KOPT-K1 (cell line): ENCODE results near the gene HS3ST3A1.

ENCODE experiments used
- H3K27ac ChIP-seq: fragments of 200-600 bp; sonication (generic); 2 replicates; pipeline ENCODE4 v1.5.1; 2016; ENCODE audit warnings: antibody characterized with exemption, mild to moderate bottlenecking, low read depth, low read length; ENCODE audit not compliant: poor library complexity, severe bottlenecking
- H3K36me3 ChIP-seq: fragments of 200-600 bp; sonication (generic); 2 replicates; pipeline ENCODE4 v1.5.1; 2017; ENCODE audit warnings: antibody characterized with exemption, mild to moderate bottlenecking, low read length, moderate library complexity; ENCODE audit not compliant: insufficient read depth
- H3K9me3 ChIP-seq: fragments of 200-600 bp; sonication (generic); 2 replicates; pipeline ENCODE4 v1.5.1; 2017; ENCODE audit warnings: antibody characterized with exemption, low read length, mild to moderate bottlenecking; ENCODE audit not compliant: insufficient read depth, poor library complexity, severe bottlenecking

HS3ST3A1 gene

DNA sequence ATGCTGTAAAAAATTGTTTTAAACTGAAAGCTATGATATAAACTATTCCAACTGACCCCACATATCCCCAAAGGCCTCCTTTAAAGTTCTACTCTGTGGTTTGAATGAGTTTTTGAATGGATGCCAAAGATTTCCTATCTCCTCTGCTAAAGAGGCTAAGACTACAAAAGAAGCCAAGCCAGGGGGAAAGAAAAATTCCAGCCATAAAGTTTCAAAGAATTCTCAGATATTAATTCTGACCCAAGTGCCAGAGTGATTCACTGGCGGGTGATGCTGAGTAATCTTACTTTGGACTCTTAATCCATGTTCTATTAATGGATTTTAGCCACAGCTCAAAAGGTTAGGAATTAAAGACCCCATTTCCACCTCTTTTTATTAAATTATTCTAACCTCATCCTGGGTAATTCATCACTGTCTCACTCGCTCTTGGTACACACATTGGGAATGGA lies 60.7 kb downstream of the HS3ST3A1 start:
- Histone ChIP-seq H3K36me3 (no peaks in the 10 kb centered on the region), H3K27ac (no peak overlapping the region), H3K9me3 (no peaks in the 10 kb centered on the region)

DNA sequence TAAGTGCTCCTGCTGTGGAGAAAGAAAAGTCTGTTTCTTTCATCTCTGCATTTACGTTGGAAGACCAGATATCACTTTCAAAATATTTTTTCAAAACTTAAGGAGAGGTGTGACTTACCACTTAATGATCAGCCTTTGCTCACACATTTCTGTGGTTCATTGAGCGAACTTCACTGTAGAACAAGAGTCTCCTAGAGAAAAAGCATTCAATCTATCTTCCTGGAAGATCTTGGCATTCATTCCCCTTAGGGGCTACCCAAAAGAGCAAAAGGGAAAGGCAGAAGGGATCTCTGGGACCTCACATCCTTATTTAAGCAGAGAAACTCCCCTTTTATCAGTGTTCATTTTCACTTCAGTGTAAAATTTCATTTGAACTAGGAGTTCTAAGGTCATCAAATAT lies 61.2 kb downstream of the HS3ST3A1 start:
- Histone ChIP-seq H3K9me3 (no peaks in the 10 kb centered on the region), H3K36me3 (no peaks in the 10 kb centered on the region), H3K27ac (no peak overlapping the region)

DNA sequence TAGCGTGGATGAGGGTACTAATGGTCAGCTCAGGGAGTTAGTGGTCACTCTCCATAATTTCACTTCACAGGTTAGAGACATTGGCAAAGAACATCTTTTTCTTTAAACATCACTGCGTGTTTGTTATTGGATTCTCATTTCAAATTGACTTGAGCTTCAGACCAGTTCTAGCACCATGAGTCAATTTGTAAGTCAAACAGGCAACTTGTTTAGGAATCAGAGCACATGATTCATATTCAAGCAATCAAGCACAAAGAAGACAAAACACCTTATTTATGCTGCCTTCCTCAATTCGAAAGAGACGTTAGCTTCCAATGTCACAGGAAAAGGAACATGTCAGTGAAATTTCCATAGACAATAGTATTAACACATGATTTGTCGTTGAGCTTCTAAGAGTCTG lies 62.3 kb downstream of the HS3ST3A1 start:
- H3K27ac ChIP-seq, result no peak overlapping the region
- no peaks in the 10 kb centered on the region for H3K36me3 ChIP-seq
- H3K9me3 ChIP-seq, result no peaks in the 10 kb centered on the region

DNA sequence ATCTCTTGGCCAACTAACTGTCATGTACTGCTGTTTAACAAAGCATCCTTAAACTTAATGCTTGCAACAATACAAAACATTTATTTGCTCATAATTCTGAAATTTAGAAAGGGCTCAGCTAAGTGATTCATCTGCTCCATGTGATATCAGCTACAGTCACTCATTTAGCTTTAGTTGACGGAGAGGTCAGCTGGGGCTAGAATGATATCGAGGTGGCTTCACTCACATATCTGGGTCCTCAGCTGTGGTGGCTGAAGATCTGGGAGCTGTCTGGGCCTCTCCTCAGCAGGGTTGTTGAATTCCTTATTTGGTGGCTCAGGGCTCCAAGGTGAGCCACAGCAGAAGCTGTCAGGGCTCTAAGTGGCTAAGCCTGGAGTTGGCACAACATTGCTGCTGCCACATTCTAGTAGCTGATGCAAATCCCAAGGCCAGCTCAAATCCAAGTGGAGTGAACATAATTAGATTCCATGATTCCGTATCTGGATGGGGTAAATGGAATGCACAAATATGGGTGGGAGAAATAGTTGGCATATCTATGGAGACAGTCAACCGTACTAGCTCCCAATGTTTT lies 62.8 kb downstream of the HS3ST3A1 start:
- no peaks in the 10 kb centered on the region for H3K36me3 ChIP-seq
- H3K9me3 ChIP-seq, result no peaks in the 10 kb centered on the region
- no peak overlapping the region for H3K27ac ChIP-seq

DNA sequence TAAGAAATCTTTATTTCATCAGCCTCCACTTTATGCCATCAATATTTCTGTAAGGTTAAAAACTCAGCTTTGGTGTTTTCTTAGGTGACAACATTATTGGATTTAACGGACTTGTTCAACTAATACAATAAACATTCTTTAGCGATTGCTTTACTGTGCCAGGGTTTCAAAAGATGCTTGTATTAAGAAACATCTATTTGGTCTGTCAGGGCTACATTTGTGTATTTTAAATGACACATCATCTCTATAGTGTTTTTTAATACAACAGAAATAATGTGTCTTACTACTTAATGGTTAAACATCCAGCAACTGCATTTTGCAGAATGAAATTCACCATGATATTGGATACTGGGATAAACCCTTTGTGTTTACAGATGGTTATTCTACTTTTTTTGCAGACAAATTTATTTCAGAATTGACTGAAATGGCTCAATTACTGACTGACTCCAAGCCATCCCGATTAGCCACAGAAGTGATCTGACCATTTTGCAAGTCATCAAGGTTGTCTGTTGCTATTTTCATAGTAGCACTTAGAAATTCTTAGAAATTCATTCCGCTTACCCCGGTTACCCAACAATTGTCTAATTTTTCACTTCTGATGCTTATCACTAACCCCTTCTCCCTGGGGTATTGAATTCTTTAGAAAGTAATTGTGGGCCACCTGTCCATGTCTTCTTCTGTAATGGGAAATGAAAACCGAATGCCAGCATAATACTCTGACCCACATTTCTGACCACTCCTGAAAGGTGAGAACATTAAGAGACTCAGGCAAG lies 63.7 kb downstream of the HS3ST3A1 start:
- Histone ChIP-seq H3K27ac (no peak overlapping the region), H3K36me3 (no peaks in the 10 kb centered on the region), H3K9me3 (no peaks in the 10 kb centered on the region)

- no peak overlapping the region for H3K27ac ChIP-seq
- H3K36me3 ChIP-seq, result no peaks in the 10 kb centered on the region
- no peaks in the 10 kb centered on the region for H3K9me3 ChIP-seq
Measured at GRCh38 chr17:13537167-13537731, 64.5 kb downstream of the HS3ST3A1 start.

DNA sequence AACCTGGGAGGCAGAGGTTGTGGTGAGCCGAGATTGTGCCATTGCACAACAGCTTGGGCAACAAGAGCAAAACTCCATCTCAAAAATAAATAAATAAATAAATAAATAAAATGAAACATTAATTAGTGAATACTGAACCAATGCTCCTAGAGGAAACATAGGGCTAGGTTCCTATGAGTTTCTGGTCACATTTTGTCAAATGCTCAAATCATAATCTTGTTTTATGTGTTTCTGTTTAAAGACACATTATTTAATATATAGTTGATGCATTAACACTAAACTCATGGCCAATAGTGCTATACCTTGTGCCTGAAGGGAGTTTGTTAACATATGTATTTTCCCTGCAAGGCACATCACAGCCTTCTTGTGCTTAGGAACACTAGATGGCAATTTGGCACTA lies 66.8 kb downstream of the HS3ST3A1 start:
- no peaks in the 10 kb centered on the region for H3K9me3 ChIP-seq
- no peaks in the 10 kb centered on the region for H3K36me3 ChIP-seq
- no peak overlapping the region for H3K27ac ChIP-seq

DNA sequence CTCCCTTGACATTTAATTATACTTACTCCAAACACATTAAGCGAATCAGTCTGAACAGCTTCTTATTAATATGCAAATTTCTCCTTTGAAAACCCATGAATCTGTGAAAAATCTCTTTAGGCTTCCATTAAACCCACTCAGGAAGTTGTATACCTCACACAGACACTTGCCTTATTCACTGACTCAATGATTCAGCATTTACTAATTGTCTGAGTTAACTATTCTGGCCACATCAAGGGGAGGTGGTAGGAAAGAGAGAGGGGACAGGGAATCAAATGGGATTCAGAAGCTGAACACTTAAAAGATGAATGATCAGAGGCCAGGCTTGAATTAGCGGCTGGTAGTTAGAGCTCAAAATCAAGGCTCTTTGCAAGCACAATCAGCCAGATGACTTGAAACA lies 70.0 kb downstream of the HS3ST3A1 start:
- Histone ChIP-seq H3K36me3 (no peaks in the 10 kb centered on the region), H3K9me3 (no peaks in the 10 kb centered on the region), H3K27ac (no peak overlapping the region)

GRCh38 chr17:13525876-13526275 lies 75.9 kb downstream of the HS3ST3A1 start:
- no peak overlapping the region for H3K27ac ChIP-seq
- H3K36me3 ChIP-seq, result no peaks in the 10 kb centered on the region
- H3K9me3 ChIP-seq, result no peaks in the 10 kb centered on the region

- Histone ChIP-seq H3K9me3 (no peaks in the 10 kb centered on the region), H3K36me3 (no peaks in the 10 kb centered on the region), H3K27ac (no peak overlapping the region)
Measured at GRCh38 chr17:13523164-13523563, 78.6 kb downstream of the HS3ST3A1 start.

DNA sequence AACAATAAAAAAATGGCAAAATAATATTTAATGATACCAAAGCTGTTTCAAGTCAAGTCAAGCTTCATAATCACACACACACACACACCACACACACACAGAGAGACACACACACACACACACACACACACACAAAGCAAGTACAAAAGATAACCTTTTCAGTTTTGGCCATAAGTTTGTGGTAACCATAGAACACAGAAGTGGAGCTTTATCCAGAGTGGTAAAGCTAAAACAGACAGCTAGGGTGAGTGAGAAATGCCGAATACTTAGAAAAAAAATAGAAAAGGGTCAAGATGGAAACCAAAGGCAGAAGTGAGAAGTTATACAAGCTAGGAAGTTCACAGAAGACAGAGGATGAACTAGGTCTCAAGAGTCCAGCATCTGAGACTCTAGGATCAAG lies 79.0 kb downstream of the HS3ST3A1 start:
- Histone ChIP-seq H3K9me3 (no peaks in the 10 kb centered on the region), H3K36me3 (no peaks in the 10 kb centered on the region), H3K27ac (no peak overlapping the region)

GRCh38 chr17:13521784-13522183 lies 79.9 kb downstream of the HS3ST3A1 start:
- Histone ChIP-seq H3K36me3 (no peaks in the 10 kb centered on the region), H3K9me3 (no peaks in the 10 kb centered on the region), H3K27ac (no peak overlapping the region)

GRCh38 chr17:13520899-13521572 lies 80.7 kb downstream of the HS3ST3A1 start:
- Histone ChIP-seq H3K27ac (no peak overlapping the region), H3K36me3 (no peaks in the 10 kb centered on the region)

DNA sequence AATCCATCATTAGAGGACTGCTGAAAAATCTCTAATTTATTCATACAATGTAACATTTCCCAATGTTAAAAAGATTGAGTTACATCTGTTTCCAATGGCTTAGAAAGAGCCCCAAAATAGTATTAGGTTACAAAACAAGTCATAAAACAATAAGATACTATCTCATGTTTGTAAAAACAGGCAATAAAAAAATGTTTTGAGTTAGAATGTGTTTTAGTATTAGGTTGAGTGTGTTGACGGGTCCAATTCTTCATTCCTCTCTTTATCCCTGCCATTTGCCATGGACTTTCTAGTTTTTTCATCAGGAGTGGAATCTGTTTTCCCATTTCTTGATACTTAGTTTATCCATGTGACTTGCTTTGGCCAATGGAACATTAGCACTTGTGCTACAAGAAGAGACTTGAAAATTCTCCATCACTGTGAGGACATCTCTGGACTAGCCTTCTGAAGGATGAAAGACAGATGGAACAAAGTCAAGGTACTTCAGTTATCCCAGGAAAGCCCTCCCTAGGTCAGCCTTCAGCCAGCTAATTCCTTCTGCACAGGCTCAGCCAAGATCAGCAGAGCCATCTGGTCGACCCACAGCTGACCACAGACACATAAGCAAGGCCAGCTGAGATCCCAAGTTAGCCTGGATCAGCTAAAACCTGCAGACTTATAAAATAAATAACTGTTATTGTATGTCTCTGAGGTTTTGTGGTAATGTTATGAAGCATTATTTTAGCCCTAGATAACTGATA lies 83.3 kb downstream of the HS3ST3A1 start:
- no peak overlapping the region for H3K27ac ChIP-seq
- no peaks in the 10 kb centered on the region for H3K36me3 ChIP-seq

More at GRCh38 chr17:13520899-13521572, 80.7 kb downstream of the HS3ST3A1 start:
- H3K9me3 ChIP-seq, result no peaks in the 10 kb centered on the region

DNA sequence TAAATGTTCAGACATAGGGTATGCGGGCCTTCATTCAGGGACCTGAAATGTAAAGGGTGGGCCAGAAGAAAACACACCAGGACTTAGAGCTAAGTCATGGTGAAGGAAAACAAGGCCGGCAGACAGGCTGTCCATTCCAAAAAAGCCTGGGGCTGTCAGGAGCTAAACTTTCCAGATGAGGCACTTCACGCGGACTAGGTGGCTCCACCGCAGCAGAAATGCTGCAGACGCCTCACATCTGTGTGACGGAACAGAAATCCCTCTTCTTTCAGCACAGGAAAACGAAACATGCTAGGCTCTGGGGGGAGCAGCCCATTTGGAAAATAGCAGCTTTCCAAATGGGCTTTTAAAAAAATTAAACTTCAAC lies 88.7 kb downstream of the HS3ST3A1 start:
- no peak overlapping the region for H3K27ac ChIP-seq
- no peaks in the 10 kb centered on the region for H3K36me3 ChIP-seq
- no peaks in the 10 kb centered on the region for H3K9me3 ChIP-seq

More for the DNA sequence above, 83.3 kb downstream of the HS3ST3A1 start:
- H3K9me3 ChIP-seq, result no peaks in the 10 kb centered on the region
